ENCODE results near the gene SETD2. TPM values are rescaled to one million over a fixed set of nuclear protein-coding genes. Genes with fewer than 3 reads are reported as not detected.

The SETD2 gene
- polyA plus RNA-seq, 3 donors: 3.1 to 22.4 (median 7.5) TPM

DNA sequence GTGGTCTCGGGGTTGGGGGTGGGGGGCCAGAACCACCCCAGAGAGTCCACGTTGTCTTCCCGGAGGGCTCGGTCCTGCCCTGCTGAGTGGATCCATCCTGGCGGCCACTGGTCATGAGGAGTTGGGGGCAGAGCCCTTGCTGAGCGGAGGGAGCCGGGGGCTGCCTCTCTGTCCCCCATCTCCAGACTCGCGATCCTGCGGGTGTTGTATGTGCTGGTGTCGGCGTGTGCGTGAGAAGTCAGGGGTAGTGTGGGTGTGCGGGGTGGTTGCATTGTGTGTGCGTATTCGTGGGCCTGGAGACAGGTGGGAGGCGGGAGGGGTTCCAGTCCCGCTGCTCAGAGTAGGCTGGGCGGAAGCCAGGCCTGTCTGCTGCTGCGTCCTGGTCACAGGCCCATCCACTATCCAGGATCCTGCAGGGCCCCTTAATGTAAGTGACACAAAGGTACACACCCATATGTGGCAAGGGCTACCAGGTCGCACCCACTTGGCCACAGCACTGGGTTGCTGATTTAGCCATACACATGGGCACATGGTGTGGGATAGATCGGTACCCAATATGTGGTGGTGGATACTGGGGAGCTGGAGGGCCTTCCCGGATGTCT lies 153.7 kb downstream of the SETD2 start:
- no peak overlapping the region for H2AFZ ChIP-seq (ENCODE audit: insufficient read depth, low read depth, low read length, poor library complexity, severe bottlenecking)
- H3K27ac Mint-ChIP-seq: peak overlapping the region in 4 of 7 donors; percentile 51 to 77 (median 60)
- no peaks in the 10 kb centered on the region for H3K27me3 ChIP-seq (ENCODE audit: control insufficient read depth in 2 of 2, insufficient read depth in 2 of 2, low read length in 2 of 2)
- peaks cover 62 to 87% of the 10 kb centered on the region in 2 donors for H3K36me3 ChIP-seq (replicated peaks in 1 of 2; ENCODE audit: control insufficient read depth in 1 of 2, insufficient read depth in 2 of 2, low read length in 2 of 2)
- H3K9me3 Mint-ChIP-seq: no peaks in the 10 kb centered on the region
- no peaks in the 10 kb centered on the region for H3K9me3 ChIP-seq (replicated peaks in 1 of 2; ENCODE audit: control insufficient read depth in 1 of 2, insufficient read depth in 1 of 2, low read length in 2 of 2)
- H3K9ac ChIP-seq (ENCODE audit: insufficient read depth, low read length, poor library complexity, severe bottlenecking): peak overlapping the region; percentile 32
- DNase-seq: peak in 1 of 3 donors; percentile 4
- no peak for TF ChIP-seq CTCF (IDR thresholded peaks at IDR 0.05)
- H3K4me1 Mint-ChIP-seq: peaks cover 23% of the 10 kb centered on the region
- H3K4me3 ChIP-seq (replicated peaks in 1 of 3; ENCODE audit: low read depth in 2 of 3, low read length in 3 of 3): no peak overlapping the region
- no peaks in the 10 kb centered on the region for H3K79me2 ChIP-seq (ENCODE audit: insufficient read depth, low read length)
- H3K4me3 Mint-ChIP-seq: peak overlapping the region in 1 of 2 donors; percentile 6
- intact Hi-C loops (cut with micrococcal nuclease): no loop called here
- peaks cover 56 to 69% of the 10 kb centered on the region in 2 donors for H3K36me3 Mint-ChIP-seq
- H3K27ac ChIP-seq (ENCODE audit: low read depth in 1 of 2, low read length in 2 of 2): peak overlapping the region in 1 of 2 donors; percentile 58
- peaks cover 16 to 32% of the 10 kb centered on the region in 2 donors for H3K4me1 ChIP-seq (ENCODE audit: control insufficient read depth in 1 of 2, insufficient read depth in 2 of 2, low read length in 2 of 2)
- H4K20me1 ChIP-seq (ENCODE audit: insufficient read depth, low read length): peaks cover 74% of the 10 kb centered on the region
- H3K4me2 ChIP-seq (replicated peaks; ENCODE audit: extremely low read depth, low read length, poor library complexity, severe bottlenecking): no peak overlapping the region
- peaks cover 0 to 1% (median 0%) of the 10 kb centered on the region in 3 donors for H3K27me3 Mint-ChIP-seq (ENCODE audit: low read depth in 3 of 3)
- 78% methylated on average over 12 of the region's 23 CpGs for WGBS (ENCODE audit: insufficient coverage)

GRCh38 chr3:47009225-47010110 lies 154.4 kb downstream of the SETD2 start:
- H4K20me1 ChIP-seq (ENCODE audit: insufficient read depth, low read length): peaks cover 82% of the 10 kb centered on the region
- peak; percentile 73 to 83 (median 75) for DNase-seq
- peak overlapping the region; percentile 32 for H3K9ac ChIP-seq (ENCODE audit: insufficient read depth, low read length, poor library complexity, severe bottlenecking)
- H3K4me2 ChIP-seq (replicated peaks; ENCODE audit: extremely low read depth, low read length, poor library complexity, severe bottlenecking): peak overlapping the region; percentile 72
- H3K79me2 ChIP-seq (ENCODE audit: insufficient read depth, low read length): no peaks in the 10 kb centered on the region
- H3K27me3 ChIP-seq (ENCODE audit: control insufficient read depth in 2 of 2, insufficient read depth in 2 of 2, low read length in 2 of 2): no peaks in the 10 kb centered on the region
- Mint-ChIP-seq H3K27me3 (ENCODE audit: low read depth in 3 of 3) (peaks cover 0 to 1% (median 0%) of the 10 kb centered on the region in 3 donors), H3K9me3 (no peaks in the 10 kb centered on the region), H3K27ac (peak overlapping the region in 6 of 7 donors; percentile 30 to 66 (median 54)), H3K4me3 (peak overlapping the region; percentile 6 to 26), H3K36me3 (peaks cover 62 to 75% of the 10 kb centered on the region in 2 donors), H3K4me1 (peaks cover 23% of the 10 kb centered on the region)
- WGBS (ENCODE audit: insufficient coverage): 3% methylated on average over 80 of the region's 85 CpGs
- H3K9me3 ChIP-seq (replicated peaks in 1 of 2; ENCODE audit: control insufficient read depth in 1 of 2, insufficient read depth in 1 of 2, low read length in 2 of 2): no peaks in the 10 kb centered on the region
- intact Hi-C loops (cut with micrococcal nuclease): no loop called here
- H2AFZ ChIP-seq (ENCODE audit: insufficient read depth, low read depth, low read length, poor library complexity, severe bottlenecking): peak overlapping the region; percentile 41
- peaks cover 16 to 32% of the 10 kb centered on the region in 2 donors for H3K4me1 ChIP-seq (ENCODE audit: control insufficient read depth in 1 of 2, insufficient read depth in 2 of 2, low read length in 2 of 2)
- H3K4me3 ChIP-seq (replicated peaks in 1 of 3; ENCODE audit: low read depth in 2 of 3, low read length in 3 of 3): peak overlapping the region in 1 of 3 experiments; percentile 57
- TF ChIP-seq CTCF (IDR thresholded peaks at IDR 0.05): no peak
- H3K36me3 ChIP-seq (replicated peaks in 1 of 2; ENCODE audit: control insufficient read depth in 1 of 2, insufficient read depth in 2 of 2, low read length in 2 of 2): peaks cover 68 to 87% of the 10 kb centered on the region in 2 donors
- H3K27ac ChIP-seq (ENCODE audit: low read depth in 1 of 2, low read length in 2 of 2): peak overlapping the region in 1 of 2 donors; percentile 58
